NB4 (cell line): Measurements from ENCODE around the gene TMEM184B.

Experiments
- POLR2A ChIP-seq: IDR thresholded peaks from 2 replicates; pipeline ENCODE4 v1.6.1; 2011; ENCODE audit warnings: mild to moderate bottlenecking; ENCODE audit not compliant: insufficient read length; ENCODE audit errors: extremely low read depth
- TF ChIP-seq, protein P1 (sequence below): IDR thresholded peaks from one replicate; pipeline ENCODE4 v1.5.1; 2012; ENCODE audit warnings: low read depth, low read length
- TF ChIP-seq, protein P2 (sequence below): IDR thresholded peaks from 2 replicates; pipeline ENCODE4 v1.6.1; 2011; ENCODE audit warnings: low read depth, low read length

DNA sequence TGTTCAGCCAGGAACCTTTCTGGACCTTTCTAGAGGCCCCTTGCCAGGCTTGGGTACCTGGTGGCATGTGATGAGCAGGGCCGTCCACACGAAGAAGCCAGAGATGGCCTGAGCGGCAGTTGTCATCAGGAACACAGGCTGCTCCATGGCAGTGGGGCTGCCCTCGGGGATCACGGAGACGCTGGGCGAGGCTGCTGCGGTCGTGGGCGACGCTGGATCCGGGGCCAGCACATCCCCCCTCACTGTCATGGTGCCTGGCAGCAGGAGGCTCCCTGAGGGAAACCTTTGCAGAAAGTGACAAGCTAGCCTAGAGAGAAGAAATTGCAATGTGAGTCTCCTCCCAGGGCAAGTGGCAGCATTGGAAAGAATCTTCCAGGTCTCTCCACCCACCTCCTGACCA, 25.1 kb downstream of the TMEM184B start:
- TF ChIP-seq, protein P1, sequence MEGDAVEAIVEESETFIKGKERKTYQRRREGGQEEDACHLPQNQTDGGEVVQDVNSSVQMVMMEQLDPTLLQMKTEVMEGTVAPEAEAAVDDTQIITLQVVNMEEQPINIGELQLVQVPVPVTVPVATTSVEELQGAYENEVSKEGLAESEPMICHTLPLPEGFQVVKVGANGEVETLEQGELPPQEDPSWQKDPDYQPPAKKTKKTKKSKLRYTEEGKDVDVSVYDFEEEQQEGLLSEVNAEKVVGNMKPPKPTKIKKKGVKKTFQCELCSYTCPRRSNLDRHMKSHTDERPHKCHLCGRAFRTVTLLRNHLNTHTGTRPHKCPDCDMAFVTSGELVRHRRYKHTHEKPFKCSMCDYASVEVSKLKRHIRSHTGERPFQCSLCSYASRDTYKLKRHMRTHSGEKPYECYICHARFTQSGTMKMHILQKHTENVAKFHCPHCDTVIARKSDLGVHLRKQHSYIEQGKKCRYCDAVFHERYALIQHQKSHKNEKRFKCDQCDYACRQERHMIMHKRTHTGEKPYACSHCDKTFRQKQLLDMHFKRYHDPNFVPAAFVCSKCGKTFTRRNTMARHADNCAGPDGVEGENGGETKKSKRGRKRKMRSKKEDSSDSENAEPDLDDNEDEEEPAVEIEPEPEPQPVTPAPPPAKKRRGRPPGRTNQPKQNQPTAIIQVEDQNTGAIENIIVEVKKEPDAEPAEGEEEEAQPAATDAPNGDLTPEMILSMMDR: no peak
- TF ChIP-seq POLR2A: no peak
- TF ChIP-seq, protein P2, sequence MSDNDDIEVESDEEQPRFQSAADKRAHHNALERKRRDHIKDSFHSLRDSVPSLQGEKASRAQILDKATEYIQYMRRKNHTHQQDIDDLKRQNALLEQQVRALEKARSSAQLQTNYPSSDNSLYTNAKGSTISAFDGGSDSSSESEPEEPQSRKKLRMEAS: no peak
